ENCODE measurements around the gene NOL4. TPM values are rescaled to one million over a fixed set of nuclear protein-coding genes. Genes with fewer than 3 reads are reported as not detected.
A peak's percentile ranks its signal among the peaks of the same experiment; 100 is the strongest.
"Not testable (repeated sequence)": the region's sequence is repeated elsewhere in the genome, so short reads cannot be mapped to it uniquely, and the experiment has no call there.

Gene NOL4
- not detected in 2 replicates for total RNA-seq

- no peak for DNase-seq (ENCODE audit: low read depth in 2 of 2)
Measured at GRCh38 chr18:34224423-34225217, at the start of gene NOL4. NOL4 (minus strand) TSS chr18:34224913; CDS start chr18:34223253, 1,660 bp downstream.

- not testable (repeated sequence) for DNase-seq (ENCODE audit: low read depth in 2 of 2)
Measured at GRCh38 chr18:34266029-34266428, 41.3 kb upstream of the NOL4 start.

- DNase-seq (ENCODE audit: low read depth in 2 of 2) = no peak
Measured at GRCh38 chr18:34261865-34262780, 37.4 kb upstream of the NOL4 start.

- DNase-seq (ENCODE audit: low read depth in 2 of 2) = no peak
Measured at GRCh38 chr18:34258176-34258575, 33.5 kb upstream of the NOL4 start.

- no peak for DNase-seq (ENCODE audit: low read depth in 2 of 2)
Measured at GRCh38 chr18:34251919-34252318, 27.2 kb upstream of the NOL4 start.

GRCh38 chr18:34248727-34249126, 24.0 kb upstream of the NOL4 start:
- DNase-seq (ENCODE audit: low read depth in 2 of 2) = no peak

- DNase-seq (ENCODE audit: low read depth in 2 of 2) = no peak
Measured at GRCh38 chr18:34242739-34243138, 18.0 kb upstream of the NOL4 start.

GRCh38 chr18:34233781-34234388, 9.2 kb upstream of the NOL4 start:
- DNase-seq (ENCODE audit: low read depth in 2 of 2) = not testable (repeated sequence)

GRCh38 chr18:34225218-34225553, 473 bp upstream of the NOL4 start:
- no peak for DNase-seq (ENCODE audit: low read depth in 2 of 2)

GRCh38 chr18:34223893-34224422, 755 bp downstream of the NOL4 start:
- DNase-seq (ENCODE audit: low read depth in 2 of 2) = no peak

- no peak for DNase-seq (ENCODE audit: low read depth in 2 of 2)
Measured at GRCh38 chr18:34223164-34223892, 1.4 kb downstream of the NOL4 start.

GRCh38 chr18:34222307-34223163, 2.2 kb downstream of the NOL4 start:
- DNase-seq (ENCODE audit: low read depth in 2 of 2) = peak in 1 of 2 donors; percentile 17

GRCh38 chr18:34221971-34222306, 2.8 kb downstream of the NOL4 start:
- DNase-seq (ENCODE audit: low read depth in 2 of 2) = no peak

- DNase-seq (ENCODE audit: low read depth in 2 of 2) = no peak
Measured at GRCh38 chr18:34220081-34220815, 4.5 kb downstream of the NOL4 start.

- no peak for DNase-seq (ENCODE audit: low read depth in 2 of 2)
Measured at GRCh38 chr18:34219651-34220050, 5.1 kb downstream of the NOL4 start.

GRCh38 chr18:34212511-34212910, 12.2 kb downstream of the NOL4 start:
- no peak for DNase-seq (ENCODE audit: low read depth in 2 of 2)

GRCh38 chr18:34207344-34207851, 17.3 kb downstream of the NOL4 start:
- no peak for DNase-seq (ENCODE audit: low read depth in 2 of 2)

GRCh38 chr18:34203866-34204265, 20.8 kb downstream of the NOL4 start:
- DNase-seq (ENCODE audit: low read depth in 2 of 2) = no peak

- DNase-seq (ENCODE audit: low read depth in 2 of 2) = no peak
Measured at GRCh38 chr18:34196256-34196655, 28.5 kb downstream of the NOL4 start.

Measured in dermis microvascular lymphatic vessel endothelial cell (primary cell).